Esophagus muscularis mucosa (tissue), 4 donors: Measurements from ENCODE around the gene SLC12A6. TPM values are rescaled to one million over a fixed set of nuclear protein-coding genes. Genes with fewer than 3 reads are reported as not detected.

Source experiments
- DNase-seq: peaks from one replicate; pipeline ENCODE4 v3.0.0-alpha.2; 2017; ENCODE audit errors: extremely low spot score
- H3K27ac ChIP-seq, 4 donors: fragments of 200-600 bp; sonication (generic); replicated peaks in 1 of 4; 1 replicate in 3 of 4; 2 replicates in 1 of 4; pipeline ENCODE4 v1.5.1; 2016 to 2019; ENCODE audit warnings: mild to moderate bottlenecking in 1 of 4
- H3K27me3 ChIP-seq, 4 donors: fragments of 200-600 bp; sonication (generic); one replicate each; pipeline versions ENCODE4 v1.5.1 to v1.6.0; 2016 to 2019
- H3K36me3 ChIP-seq, 4 donors: fragments of 200-600 bp; sonication (generic); one replicate each; pipeline ENCODE4 v1.5.1; 2016 to 2019
- H3K4me1 ChIP-seq, 4 donors: fragments of 200-600 bp; sonication (generic); one replicate each; pipeline ENCODE4 v1.5.1; 2016 to 2019
- H3K4me3 ChIP-seq, 4 donors: fragments of 200-600 bp; sonication (generic); 1 replicate in 2 of 4; 2 replicates in 2 of 4; pipeline ENCODE4 v1.5.1; 2016 to 2019; ENCODE audit warnings: mild to moderate bottlenecking in 4 of 4, moderate library complexity in 1 of 4
- H3K9me3 ChIP-seq, 4 donors: fragments of 200-600 bp; sonication (generic); 1 replicate in 3 of 4; 2 replicates in 1 of 4; pipeline ENCODE4 v1.5.1; 2016 to 2019
- CTCF ChIP-seq, 3 experiments: fragments of 200-600 bp in 2 of 3; fragments of 450-650 bp in 1 of 3; sonication (generic) in 2 of 3; IDR thresholded peaks; one replicate each; pipeline ENCODE4 v1.5.1; 2017 to 2019; ENCODE audit warnings: antibody characterized with exemption in 3 of 3, mild to moderate bottlenecking in 2 of 3, moderate library complexity in 1 of 3
- EP300 ChIP-seq: sonication (generic); formaldehyde crosslinking; IDR thresholded peaks from one replicate; pipeline ENCODE4 v1.6.1; 2017; ENCODE audit warnings: antibody characterized with exemption
- POLR2A ChIP-seq: fragments of 450-650 bp; IDR thresholded peaks from one replicate; pipeline ENCODE4 v1.6.1; 2017; ENCODE audit warnings: antibody characterized with exemption, moderate library complexity, mild to moderate bottlenecking, low read depth
- POLR2AphosphoS5 ChIP-seq, 2 donors: sonication (generic); formaldehyde crosslinking; IDR thresholded peaks; one replicate each; pipeline ENCODE4 v1.6.1; 2017; ENCODE audit warnings: antibody characterized with exemption in 2 of 2
- WGBS: methylation state at CpG from one replicate; pipeline ENCODE4 v1.1.5; 2018; 5-methylcytosine and 5-hydroxymethylcytosine counted together
- intact Hi-C: fragments of 100-400 bp; cut with DNase I; formaldehyde crosslinking; loops from one replicate; pipeline ENCODE4 v1.15.1; 2023
- total RNA-seq, 4 donors: library from RNA; depleted of rRNA; stranded (reverse); fragments of >200 nt; gene quantifications; one replicate each; pipeline versions ENCODE4 v1.1.0 to v1.2.1, GENCODE V29; 2016

Gene SLC12A6
- total RNA-seq, 4 donors from 2014 or later, result 16.1 to 21.4 (median 16.3) TPM

- no peaks in the 10 kb centered on the region for H3K27me3 ChIP-seq
- H3K9me3 ChIP-seq, result no peaks in the 10 kb centered on the region
- intact Hi-C loops, result loop anchor here (10.0 kb wide), 1 partner anchor 231 kb away; the partner anchor contains the start of genes EMC7 and PGBD4
- peak overlapping the region in 3 of 4 donors; percentile 24 to 43 (median 25) for H3K27ac ChIP-seq
- no peak for TF ChIP-seq EP300
- H3K4me1 ChIP-seq, result peaks cover 23 to 42% (median 33%) of the 10 kb centered on the region in 4 donors
- 74% methylated on average over 3 of the region's 3 CpGs for WGBS
- no peak for DNase-seq
- H3K36me3 ChIP-seq, result peaks cover 0 to 14% (median 3%) of the 10 kb centered on the region in 4 donors
- peak overlapping the region; percentile 5 to 78 (median 6) for H3K4me3 ChIP-seq
Measured at GRCh38 chr15:34335176-34336032, 2.2 kb downstream of the SLC12A6 start.

GRCh38 chr15:34334672-34335071, 2.9 kb downstream of the SLC12A6 start:
- no peak overlapping the region for H3K27ac ChIP-seq
- H3K4me1 ChIP-seq, result peaks cover 23 to 42% (median 33%) of the 10 kb centered on the region in 4 donors
- H3K36me3 ChIP-seq, result peaks cover 0 to 7% (median 3%) of the 10 kb centered on the region in 4 donors
- H3K27me3 ChIP-seq, result no peaks in the 10 kb centered on the region
- no peak for DNase-seq
- WGBS, result 74% methylated on average over 4 of the region's 4 CpGs
- TF ChIP-seq CTCF (IDR thresholded peaks at IDR 0.05), result no peak
- intact Hi-C loops, result loop anchor here (10.0 kb wide), 1 partner anchor 230 kb away; the partner anchor contains the start of genes EMC7 and PGBD4
- H3K9me3 ChIP-seq, result no peaks in the 10 kb centered on the region
- peak overlapping the region in 1 of 4 donors; percentile 2 for H3K4me3 ChIP-seq

GRCh38 chr15:34332553-34333120, 4.9 kb downstream of the SLC12A6 start:
- TF ChIP-seq POLR2A (no peak), POLR2AphosphoS5 (IDR thresholded peaks at IDR 0.05) (no peak), CTCF (IDR thresholded peaks at IDR 0.05) (no peak), EP300 (no peak)
- intact Hi-C loops, result loop anchor here (10.0 kb wide), 1 partner anchor 228 kb away; the partner anchor contains the start of genes EMC7 and PGBD4
- no peaks in the 10 kb centered on the region for H3K27me3 ChIP-seq
- no peak overlapping the region for H3K27ac ChIP-seq
- H3K36me3 ChIP-seq, result peaks cover 0 to 6% (median 0%) of the 10 kb centered on the region in 4 donors
- no peak for DNase-seq
- H3K4me3 ChIP-seq, result no peak overlapping the region
- over 99% methylated on average over 6 of the region's 6 CpGs for WGBS
- H3K9me3 ChIP-seq, result no peaks in the 10 kb centered on the region
- H3K4me1 ChIP-seq, result peaks cover 17 to 36% (median 27%) of the 10 kb centered on the region in 4 donors

- DNase-seq, result no peak
- Histone ChIP-seq H3K27ac (no peak overlapping the region), H3K9me3 (no peaks in the 10 kb centered on the region), H3K36me3 (peaks cover 0 to 6% (median 0%) of the 10 kb centered on the region in 4 donors), H3K27me3 (no peaks in the 10 kb centered on the region), H3K4me3 (no peak overlapping the region), H3K4me1 (peaks cover 15 to 31% (median 23%) of the 10 kb centered on the region in 4 donors)
- intact Hi-C loops, result loop anchor here (10.0 kb wide), 1 partner anchor 227 kb away; the partner anchor contains the start of genes EMC7 and PGBD4
- 77% methylated on average over 2 of the region's 2 CpGs for WGBS
- TF ChIP-seq POLR2AphosphoS5 (IDR thresholded peaks at IDR 0.05) (no peak), EP300 (no peak), POLR2A (no peak), CTCF (IDR thresholded peaks at IDR 0.05) (no peak)
Measured at GRCh38 chr15:34331809-34332208, 5.8 kb downstream of the SLC12A6 start.

- H3K36me3 ChIP-seq, result peaks cover 0 to 6% (median 0%) of the 10 kb centered on the region in 4 donors
- no peak for TF ChIP-seq EP300
- no peak for TF ChIP-seq CTCF (IDR thresholded peaks at IDR 0.05)
- no peak for TF ChIP-seq POLR2AphosphoS5 (IDR thresholded peaks at IDR 0.05)
- no peak for TF ChIP-seq POLR2A
- no peak overlapping the region for H3K27ac ChIP-seq
- no peak overlapping the region for H3K4me3 ChIP-seq
- WGBS, result 98% methylated on average over 5 of the region's 5 CpGs
- intact Hi-C loops, result loop anchor here (10.0 kb wide), 1 partner anchor 225 kb away; the partner anchor contains the start of genes EMC7 and PGBD4
- no peak for DNase-seq
- no peaks in the 10 kb centered on the region for H3K27me3 ChIP-seq
- H3K9me3 ChIP-seq, result no peaks in the 10 kb centered on the region
- peaks cover 0 to 17% (median 8%) of the 10 kb centered on the region in 4 donors for H3K4me1 ChIP-seq
Measured at GRCh38 chr15:34330279-34330678, 7.3 kb downstream of the SLC12A6 start.
